ENCODE measurements around the gene TAF11L9. TPM values are rescaled to one million over a fixed set of nuclear protein-coding genes. Genes with fewer than 3 reads are reported as not detected.

Gene TAF11L9
- total RNA-seq, result not detected in 2 replicates

DNA sequence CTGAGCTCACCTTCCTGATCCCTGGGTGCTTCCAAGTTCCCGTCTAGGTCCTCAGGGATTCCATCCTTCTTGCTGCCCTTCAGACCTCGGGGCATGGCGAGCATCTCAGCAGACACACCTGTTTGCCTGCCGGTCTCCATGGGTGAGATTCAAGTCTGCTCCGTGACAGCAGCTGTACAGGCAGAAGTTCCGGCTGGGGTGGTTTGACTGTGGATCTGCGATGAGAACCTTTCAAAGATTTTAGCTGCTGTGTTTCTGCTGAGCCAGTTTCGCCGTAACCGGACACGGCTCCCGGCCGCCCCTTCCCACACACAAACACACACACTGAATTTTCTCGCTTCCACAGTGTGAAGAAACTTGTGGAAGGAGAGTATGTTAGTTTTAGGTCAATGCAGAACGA, at the start of gene TAF11L9:
TAF11L9 (minus strand) TSS at position 140 of the 400 bp plus-strand sequence.

DNA sequence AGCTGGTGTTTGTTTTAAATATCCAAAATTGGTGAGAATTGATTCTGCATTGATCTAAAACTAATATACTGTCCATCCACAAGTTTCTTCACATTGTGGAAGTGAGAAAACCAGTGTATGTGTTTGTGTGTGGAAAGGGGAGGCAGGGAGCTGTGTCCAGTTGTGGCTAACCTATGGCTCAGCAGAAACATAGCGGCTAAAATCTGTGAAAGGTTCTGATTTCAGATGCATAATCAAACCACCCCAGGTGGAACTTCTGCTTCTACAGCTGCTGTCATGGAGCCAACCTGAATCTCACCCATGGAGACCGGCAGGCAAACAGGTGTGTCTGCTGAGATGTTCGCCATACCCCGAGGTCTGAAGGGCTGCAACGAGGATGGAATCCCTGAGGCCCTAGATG, 40.0 kb upstream of the TAF11L9 start, which contains the start of gene TAF11L14:
TAF11L14 (plus strand) TSS at position 301 of the 400 bp plus-strand sequence.

DNA sequence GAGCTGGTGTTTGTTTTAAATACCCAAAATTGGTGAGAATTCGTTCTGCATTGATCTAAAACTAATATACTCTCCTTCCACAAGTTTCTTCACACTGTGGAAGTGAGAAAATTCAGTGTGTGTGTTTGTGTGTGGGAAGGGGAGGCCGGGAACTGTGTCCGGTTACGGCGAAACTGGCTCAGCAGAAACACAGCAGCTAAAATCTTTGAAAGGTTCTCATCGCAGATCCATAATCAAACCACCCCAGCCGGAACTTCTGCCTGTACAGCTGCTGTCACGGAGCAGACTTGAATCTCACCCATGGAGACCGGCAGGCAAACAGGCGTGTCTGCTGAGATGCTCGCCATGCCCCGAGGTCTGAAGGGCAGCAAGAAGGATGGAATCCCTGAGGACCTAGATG, 37.6 kb upstream of the TAF11L9 start, which contains the start of gene TAF11L13:
TAF11L13 (plus strand) TSS at position 301 of the 400 bp plus-strand sequence.

DNA sequence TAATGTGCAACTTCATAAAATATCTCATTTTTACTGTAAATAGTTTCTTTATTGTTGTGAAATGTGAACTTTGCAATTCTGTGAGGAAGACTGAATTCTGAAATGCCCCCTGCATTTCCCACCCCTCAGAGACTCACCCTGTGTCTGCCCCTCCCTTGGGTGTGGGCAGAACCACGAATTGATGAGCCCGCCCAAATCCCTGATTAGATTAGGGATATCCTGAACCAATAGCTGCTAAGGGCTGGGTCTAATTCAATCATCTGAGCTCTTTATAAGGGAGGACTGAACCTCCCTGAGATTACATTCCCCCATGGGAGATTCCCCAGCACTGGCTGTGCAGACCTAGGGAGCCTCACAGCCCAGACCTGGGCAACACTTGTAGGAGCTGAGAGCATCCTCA, 15.9 kb upstream of the TAF11L9 start, which contains the start of gene TAF11L12:
TAF11L12 (plus strand) TSS at position 301 of the 400 bp plus-strand sequence.

DNA sequence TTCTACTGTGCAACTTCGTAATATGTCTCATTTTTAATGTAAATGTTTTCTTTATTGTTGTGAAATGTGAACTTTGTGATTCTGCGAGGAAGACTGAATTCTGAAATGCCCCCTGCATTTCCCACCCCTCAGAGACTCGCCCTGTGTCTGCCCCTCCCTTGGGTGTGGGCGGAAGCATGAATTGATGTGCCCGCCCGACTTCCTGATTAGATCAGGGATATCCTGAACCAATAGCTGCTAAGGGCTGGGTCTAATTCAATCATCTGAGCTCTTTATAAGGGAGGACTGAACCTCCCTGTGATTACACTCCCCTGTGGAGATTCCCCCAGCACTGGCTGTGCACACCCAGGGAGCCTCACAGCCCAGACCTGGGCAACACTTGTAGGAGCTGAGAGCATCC, 9.7 kb upstream of the TAF11L9 start, which contains the start of gene TAF11L11:
TAF11L11 (plus strand) TSS at position 304 of the 400 bp plus-strand sequence.

DNA sequence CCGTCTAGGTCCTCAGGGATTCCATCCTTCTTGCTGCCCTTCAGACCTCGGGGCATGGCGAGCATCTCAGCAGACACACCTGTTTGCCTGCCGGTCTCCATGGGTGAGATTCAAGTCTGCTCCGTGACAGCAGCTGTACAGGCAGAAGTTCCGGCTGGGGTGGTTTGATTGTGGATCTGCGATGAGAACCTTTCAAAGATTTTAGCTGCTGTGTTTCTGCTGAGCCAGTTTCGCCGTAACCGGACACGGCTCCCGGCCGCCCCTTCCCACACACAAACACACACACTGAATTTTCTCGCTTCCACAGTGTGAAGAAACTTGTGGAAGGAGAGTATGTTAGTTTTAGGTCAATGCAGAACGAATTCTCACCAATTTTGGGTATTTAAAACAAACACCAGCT, 3.5 kb upstream of the TAF11L9 start, which contains the start of gene TAF11L10:
TAF11L10 (minus strand) TSS at position 101 of the 400 bp plus-strand sequence.

DNA sequence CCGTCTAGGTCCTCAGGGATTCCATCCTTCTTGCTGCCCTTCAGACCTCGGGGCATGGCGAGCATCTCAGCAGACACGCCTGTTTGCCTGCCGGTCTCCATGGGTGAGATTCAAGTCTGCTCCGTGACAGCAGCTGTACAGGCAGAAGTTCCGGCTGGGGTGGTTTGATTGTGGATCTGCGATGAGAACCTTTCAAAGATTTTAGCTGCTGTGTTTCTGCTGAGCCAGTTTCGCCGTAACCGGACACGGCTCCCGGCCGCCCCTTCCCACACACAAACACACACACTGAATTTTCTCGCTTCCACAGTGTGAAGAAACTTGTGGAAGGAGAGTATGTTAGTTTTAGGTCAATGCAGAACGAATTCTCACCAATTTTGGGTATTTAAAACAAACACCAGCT, 3.3 kb downstream of the TAF11L9 start, which contains the start of gene TAF11L8:
TAF11L8 (minus strand) TSS at position 101 of the 400 bp plus-strand sequence.

DNA sequence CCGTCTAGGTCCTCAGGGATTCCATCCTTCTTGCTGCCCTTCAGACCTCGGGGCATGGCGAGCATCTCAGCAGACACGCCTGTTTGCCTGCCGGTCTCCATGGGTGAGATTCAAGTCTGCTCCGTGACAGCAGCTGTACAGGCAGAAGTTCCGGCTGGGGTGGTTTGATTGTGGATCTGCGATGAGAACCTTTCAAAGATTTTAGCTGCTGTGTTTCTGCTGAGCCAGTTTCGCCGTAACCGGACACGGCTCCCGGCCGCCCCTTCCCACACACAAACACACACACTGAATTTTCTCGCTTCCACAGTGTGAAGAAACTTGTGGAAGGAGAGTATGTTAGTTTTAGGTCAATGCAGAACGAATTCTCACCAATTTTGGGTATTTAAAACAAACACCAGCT, 8.5 kb downstream of the TAF11L9 start, which contains the start of gene TAF11L7:
TAF11L7 (minus strand) TSS at position 101 of the 400 bp plus-strand sequence.

Other genes starting within 250 kb of the TAF11L9 start
- gene TAF11L2, start 96.2 kb downstream of the TAF11L9 start, total RNA-seq, result not detected in 2 replicates
- gene TAF11L3, start 76.0 kb downstream of the TAF11L9 start, total RNA-seq, result not detected in 2 replicates
- gene TAF11L4, start 72.6 kb downstream of the TAF11L9 start, total RNA-seq, result not detected in 2 replicates
- not detected in 2 replicates for gene TAF11L5, start 69.2 kb downstream of the TAF11L9 start, total RNA-seq
- gene TAF11L6, start 65.7 kb downstream of the TAF11L9 start, total RNA-seq, result not detected in 2 replicates
- gene TAF11L7, start 8.6 kb downstream of the TAF11L9 start, total RNA-seq, result not detected in 2 replicates
- gene TAF11L8, start 3.4 kb downstream of the TAF11L9 start, total RNA-seq, result not detected in 2 replicates
- not detected in 2 replicates for gene TAF11L10, start 3.4 kb upstream of the TAF11L9 start, total RNA-seq
- gene TAF11L11, start 9.8 kb upstream of the TAF11L9 start, total RNA-seq, result not detected in 2 replicates
- not detected in 2 replicates for gene TAF11L12, start 16.0 kb upstream of the TAF11L9 start, total RNA-seq
- not detected in 2 replicates for gene TAF11L13, start 37.7 kb upstream of the TAF11L9 start, total RNA-seq
- not detected in 2 replicates for gene TAF11L14, start 40.1 kb upstream of the TAF11L9 start, total RNA-seq

Data from nasal cavity respiratory epithelium epithelial cell of viscerocranial mucosa (primary cell).